ENCODE measurements around the gene CMTR1.
"Not testable (repeated sequence)": the region's sequence is repeated elsewhere in the genome, so short reads cannot be mapped to it uniquely, and the experiment has no call there.

Gene CMTR1

DNA sequence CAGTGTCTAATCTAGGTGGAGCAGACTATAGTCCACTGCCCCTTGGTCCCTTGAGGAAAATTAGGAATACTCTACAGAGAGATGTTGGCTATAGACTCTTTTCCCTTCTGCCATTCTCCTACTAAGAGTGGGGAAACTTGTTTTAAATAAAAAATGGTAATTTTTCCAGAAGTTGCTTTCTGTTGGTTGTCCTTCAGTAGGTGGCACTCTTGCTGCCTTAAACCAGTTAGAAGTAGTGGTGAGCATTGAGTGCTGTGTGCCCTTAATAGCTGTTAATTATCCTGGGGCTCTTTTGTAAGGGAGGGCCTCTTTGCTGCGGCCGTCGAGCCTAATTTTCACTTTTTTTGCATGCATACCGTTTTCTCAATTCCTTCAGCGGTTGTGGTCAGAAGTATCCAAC lies 2.8 kb downstream of the CMTR1 start:
- no peak for DNase-seq (ENCODE audit: low spot score)

DNA sequence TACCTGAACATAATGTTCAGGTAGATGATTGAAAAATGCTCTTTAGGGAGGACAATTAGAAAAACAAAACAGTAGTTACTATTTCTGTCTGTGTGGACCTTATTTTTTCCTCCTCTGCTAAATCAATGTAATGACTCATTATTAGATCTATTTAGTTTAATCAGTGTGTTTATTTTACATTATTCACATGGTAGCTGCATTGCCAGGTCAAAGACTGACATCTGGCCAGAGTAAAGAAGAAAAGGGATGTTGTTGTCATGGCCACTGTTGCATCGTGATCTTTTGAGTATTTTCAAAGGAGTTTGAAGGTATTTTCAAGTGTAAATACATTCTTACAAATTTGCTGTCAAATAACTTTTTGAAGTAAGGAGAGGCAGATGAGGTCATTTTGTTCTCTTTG lies 5.9 kb downstream of the CMTR1 start:
- no peak for DNase-seq (ENCODE audit: low spot score)

DNA sequence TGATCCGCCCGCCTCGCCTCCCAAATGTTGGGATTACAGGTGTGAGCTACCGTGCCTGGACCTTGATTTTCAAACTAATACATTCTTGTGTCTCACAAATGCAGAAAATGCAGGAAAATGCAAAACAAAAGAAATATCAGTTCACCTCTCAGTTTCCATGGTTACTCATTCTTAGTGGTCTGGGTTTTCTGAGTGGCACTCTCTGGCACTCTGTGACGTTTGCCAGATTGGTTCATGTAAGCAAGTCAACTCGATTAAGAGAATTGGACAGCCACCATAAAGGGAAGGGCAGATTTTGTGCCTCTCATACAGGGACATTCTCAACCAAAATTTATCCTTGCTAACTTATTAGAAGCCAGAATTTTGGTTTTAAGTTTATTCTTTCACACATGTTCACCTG lies 8.6 kb downstream of the CMTR1 start:
- no peak for DNase-seq (ENCODE audit: low spot score)

DNA sequence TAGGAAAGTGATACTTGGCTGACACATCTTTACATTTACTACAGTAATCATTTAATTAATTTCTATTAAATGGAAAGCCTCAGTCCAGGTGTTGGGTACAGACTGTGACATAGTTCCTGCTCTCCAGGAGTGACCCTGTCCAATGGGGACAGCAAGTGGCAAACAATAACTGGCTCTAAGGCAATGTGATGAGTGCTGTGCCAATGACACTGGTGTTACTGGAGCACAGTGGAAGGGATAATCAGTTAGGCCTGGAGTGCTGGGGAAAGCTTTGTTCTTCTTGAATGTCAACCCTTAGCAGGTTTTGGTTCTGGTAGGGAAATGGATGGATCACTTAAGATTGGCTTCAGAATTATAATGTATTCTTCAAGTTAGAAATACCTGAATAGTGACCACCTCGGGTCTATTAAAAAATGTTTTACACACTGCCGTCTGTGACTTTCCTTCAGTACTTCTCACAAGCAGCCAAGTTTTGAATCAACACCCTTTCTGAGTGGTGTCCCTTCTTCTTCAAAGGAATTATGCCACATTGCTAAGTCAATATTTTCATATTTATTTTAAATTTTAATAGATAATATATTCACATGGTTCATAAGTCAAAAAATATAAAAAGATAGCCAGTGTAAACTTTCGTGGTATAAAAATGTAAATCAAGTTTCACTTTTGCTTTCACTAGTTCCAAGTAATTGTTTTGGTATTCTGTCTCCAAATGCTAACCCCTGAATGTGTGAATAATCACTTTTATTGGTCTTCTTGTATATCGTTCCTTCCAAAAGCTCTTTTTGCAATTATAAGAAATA lies 9.6 kb downstream of the CMTR1 start:
- no peak for DNase-seq (ENCODE audit: low spot score)

DNA sequence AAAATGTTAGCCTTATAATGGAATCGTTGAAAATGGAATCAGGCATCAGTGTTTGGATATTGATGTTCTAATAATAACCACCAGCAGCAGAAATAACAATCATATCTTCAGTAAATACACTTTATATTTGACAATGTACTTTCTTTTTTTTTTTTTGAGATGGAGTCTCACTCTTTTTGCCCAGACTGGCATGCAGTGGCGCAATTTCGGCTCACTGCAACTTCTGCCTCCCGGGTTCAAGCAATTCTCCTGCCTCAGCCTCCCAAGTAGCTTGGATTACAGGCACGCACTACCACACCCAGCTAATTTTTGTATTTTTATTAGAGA lies 10.2 kb downstream of the CMTR1 start:
- DNase-seq (ENCODE audit: low spot score): not testable (repeated sequence)

DNA sequence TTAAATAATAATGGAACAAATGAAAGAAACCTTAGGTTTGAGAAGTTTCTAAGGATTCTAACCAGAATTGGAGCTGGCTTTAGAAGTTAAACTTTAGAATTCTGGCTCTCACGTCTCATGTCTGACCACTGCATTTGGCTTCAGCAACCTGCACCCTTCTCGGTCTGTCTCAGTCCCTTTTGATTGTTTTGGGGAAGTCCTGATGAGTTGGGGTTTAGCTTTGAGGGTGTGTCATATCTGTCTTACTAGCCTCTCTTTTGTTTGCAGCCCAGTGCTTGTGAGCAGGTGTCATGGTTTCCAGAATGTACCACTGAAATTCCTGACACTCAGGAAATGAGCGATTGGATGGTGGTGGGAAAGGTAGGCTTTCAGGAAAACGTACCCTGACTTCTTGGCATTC lies 17.0 kb downstream of the CMTR1 start:
- DNase-seq (ENCODE audit: low spot score): no peak

DNA sequence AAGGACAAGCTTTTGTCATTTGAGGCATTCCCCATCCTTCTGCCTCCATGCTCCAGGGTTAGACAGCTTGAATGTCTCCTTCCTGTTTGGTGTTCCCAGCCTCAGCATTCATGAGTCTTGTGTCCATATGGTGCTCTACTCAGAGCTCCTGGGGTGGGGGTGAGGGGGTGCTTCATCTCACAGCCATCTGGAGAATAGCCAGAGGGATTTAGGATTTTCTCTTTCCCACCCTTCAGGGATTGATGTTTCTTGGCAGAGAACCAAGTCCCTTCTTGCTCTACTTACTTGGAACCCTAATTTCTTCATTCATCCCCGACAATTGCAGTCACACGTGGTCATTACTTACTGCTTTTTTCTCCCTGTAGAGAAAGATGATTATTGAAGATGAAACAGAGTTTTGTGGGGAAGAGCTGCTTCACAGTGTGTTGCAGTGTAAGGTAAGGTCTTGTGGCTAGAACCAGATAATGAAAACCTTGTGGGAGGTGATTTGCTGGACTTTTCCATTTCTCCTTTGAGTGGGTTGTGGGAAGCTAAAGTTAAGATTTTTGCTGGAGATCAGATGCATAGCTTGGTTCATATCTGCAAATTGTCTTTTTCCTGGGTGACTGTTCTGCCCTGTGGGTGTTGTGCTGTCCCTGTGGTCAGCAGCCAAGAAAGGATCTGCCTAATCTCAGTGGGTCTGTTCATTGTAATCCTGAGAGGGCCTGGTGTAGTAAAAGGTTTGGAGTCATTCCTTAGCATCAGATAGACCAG lies 18.6 kb downstream of the CMTR1 start:
- DNase-seq (ENCODE audit: low spot score): no peak

DNA sequence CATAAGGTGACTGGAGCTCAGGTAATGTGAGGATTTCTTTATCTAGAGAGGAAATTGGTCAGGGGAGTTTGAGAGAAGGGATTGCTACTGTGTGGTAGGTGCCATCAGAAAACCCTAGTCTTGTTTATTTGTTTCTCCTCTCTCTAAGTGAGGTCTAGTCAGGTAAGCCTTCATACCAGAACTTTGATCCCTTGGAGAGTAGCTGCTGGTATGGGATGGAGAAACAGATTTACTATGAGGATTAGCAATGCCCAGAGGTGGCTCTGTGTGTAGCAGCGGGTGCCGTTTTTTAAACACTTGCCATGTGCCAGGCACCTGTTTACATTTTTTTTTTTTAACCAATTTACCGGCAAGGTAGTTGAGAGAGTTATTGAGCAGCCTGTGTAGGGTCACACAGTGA lies 19.5 kb downstream of the CMTR1 start:
- no peak for DNase-seq (ENCODE audit: low spot score)

DNA sequence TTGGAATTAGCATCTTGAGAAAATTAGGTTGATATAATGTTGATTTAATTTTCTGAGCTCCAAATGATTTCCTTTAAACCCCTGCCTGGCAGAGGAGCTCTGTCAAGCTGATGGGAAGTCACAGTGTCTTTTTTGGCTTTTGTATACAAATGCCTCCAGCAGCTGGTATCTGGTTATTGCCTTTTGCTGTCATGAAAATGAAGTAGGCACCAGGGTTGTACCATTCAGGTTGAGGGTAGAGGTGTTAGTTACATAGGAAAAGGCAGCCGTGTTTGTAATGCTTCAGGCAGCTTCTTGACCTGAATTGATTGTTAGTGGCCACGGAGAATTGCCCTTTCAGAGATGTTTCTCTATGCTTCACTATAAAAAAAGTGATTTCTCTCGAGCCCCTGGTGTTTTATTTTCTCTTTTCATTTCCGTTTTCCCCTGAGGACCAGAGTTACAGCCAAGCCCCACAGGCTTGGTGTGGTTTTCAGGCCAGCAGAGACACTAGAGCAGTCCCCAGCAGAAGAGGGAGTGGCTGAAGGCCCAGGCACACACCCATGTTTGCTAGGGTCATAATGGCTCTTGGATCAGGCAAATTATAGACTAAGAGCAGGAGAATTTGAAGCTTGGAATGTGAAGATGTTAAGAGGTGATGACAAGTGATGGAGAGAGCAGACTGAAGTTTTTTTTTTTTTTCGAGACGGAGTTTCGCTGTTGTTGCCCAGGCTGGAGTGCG lies 21.6 kb downstream of the CMTR1 start:
- no peak for DNase-seq (ENCODE audit: low spot score)

DNA sequence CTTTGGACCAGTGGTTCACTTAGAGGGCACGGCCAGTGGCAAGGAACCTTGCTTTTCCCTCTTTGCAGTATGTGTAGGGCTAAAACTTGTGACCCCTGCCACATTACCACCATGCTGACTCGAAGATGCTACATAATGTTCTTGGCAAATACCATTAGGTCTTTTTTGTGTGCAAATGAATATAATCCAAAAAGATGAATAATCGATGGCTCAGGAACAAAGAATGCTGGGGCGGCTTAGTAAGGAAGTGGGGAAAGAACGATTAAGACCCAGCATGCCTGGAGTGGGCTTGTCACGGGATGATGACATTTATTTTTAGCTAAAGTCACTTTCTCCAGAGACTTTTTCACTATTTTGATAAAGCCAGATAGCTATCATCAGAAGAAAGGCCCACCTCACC lies 23.1 kb downstream of the CMTR1 start:
- DNase-seq (ENCODE audit: low spot score): no peak

DNA sequence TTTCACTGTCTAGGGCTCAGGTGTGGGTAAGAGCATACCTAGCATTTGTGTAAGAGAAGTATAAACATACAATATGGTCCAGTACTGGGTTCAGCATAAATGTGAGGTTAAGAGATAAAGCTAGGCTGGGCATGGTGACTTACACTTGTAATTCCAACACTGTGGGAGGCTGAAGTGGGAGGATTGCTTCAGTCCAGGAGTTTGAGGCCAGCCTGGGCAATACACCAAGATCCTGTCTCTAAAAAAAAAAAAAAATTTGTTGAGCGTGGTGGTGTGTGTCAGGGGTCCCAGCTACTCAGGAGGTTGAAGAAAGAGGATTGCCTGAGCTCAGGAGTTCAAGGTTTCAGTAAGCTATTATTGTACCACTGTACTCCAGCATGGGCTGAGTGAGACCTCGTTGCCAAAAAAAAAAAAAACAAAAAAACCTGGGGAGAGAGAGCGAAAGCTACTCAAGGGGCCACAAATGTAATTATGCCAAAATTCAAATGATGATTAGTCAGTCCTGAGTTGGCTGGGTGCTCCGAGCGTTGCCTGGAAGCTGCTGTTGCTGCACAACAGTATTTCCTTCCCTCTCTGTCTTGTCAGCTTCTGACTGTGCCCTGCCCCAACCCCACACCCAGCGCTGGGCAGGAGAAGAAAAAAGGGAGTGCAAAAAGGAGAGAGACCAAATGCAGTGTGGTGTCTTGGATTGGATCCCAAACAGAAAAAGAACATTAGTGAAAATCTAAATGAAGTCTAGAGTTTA lies 24.0 kb downstream of the CMTR1 start:
- DNase-seq (ENCODE audit: low spot score): no peak

DNA sequence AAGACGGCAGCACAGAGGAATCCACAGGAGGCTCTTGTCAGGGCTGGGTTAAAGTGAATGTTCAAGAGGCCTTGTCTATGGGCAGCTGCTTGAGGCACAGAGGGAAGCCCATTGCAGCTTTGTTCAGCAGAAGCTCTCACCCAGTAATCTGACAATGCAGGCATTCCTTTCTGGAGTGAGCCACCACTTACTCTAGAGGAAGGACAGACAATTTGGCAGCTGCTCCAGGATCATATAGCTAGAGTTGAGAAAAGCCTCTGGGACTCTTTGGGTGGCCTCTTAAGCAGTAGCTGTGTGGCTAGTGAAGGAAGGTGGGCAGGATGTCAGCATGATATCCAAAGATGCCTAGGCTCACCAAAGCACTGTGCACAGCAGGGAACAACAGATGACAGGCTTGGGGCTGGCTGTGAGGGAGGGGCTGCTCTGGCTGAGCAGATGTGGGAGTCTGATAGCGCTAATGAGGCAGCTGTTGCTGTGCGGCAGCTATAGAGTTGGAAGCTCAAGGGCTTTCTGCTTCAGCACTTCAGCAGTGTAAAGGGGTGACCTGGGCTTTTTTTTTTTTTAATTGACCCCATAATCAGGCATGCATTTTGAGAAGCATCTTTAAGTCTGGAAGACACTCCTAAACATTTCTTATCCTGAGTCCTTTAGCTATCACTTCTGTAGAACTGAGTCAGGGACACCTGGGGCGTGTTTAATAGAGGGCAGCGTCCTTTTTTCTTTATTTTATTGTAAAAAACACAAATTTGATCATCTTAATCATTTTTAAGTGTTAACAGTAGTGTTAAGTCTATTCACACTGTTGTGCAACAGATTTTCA lies 27.2 kb downstream of the CMTR1 start:
- DNase-seq (ENCODE audit: low spot score): peak; percentile 26

DNA sequence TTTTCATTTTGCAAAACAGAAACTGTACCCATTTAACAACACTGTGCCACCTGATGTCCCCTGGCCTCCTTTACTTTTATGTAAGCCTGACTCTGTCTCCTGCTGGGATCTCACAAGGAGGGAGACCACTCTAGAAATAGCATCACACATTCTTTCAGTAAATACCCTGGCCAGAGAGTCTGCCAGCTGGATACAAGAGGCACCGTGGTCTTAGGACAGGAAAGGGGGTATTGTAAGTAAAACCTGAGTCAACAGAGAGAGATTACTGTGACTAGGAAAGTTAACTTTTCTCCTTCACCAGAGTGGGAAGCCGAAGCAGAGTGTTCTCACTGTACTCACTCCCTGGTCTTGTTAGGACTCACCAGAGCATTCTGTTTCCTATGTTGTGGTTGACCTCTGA lies 27.8 kb downstream of the CMTR1 start:
- DNase-seq (ENCODE audit: low spot score): no peak

DNA sequence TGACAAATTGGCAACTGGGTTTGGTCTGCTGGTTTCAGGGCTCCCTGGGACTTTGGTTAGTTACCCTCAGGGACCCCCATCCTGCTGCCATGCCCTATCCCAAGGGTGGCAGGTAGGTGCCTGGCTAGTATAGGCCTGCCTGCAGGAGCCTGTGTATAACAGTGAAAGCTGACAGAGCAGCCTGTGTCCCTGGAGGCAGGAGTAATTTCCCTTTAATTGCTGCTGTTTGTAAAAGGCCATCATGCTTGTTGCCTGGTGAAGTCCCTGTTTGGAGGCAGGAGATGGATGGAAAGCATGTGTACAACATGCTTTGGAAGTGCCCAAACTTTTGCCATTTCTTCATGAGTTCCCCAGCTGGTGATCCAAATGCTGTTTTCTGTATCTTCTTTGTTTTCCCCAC lies 30.1 kb downstream of the CMTR1 start:
- no peak for DNase-seq (ENCODE audit: low spot score)

DNA sequence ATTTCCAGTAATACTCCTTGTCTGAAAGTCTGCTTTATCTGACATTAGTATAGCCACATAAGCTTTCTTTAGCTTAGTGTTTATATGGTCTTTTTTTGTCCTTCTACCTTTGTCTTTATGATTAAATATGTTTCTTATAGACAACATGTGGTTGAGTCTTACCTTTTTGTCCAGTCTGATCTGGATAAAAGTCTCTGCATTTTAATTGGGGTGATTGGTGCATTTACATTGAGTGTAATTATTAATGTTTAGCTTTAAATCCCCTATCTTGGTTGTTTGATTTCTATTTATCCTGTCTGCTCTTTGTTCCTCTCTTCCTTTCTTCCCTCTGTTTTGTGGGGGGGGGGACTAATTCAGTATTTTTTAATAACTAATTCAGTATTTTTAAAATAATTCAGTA lies 34.7 kb downstream of the CMTR1 start:
- DNase-seq (ENCODE audit: low spot score): no peak

DNA sequence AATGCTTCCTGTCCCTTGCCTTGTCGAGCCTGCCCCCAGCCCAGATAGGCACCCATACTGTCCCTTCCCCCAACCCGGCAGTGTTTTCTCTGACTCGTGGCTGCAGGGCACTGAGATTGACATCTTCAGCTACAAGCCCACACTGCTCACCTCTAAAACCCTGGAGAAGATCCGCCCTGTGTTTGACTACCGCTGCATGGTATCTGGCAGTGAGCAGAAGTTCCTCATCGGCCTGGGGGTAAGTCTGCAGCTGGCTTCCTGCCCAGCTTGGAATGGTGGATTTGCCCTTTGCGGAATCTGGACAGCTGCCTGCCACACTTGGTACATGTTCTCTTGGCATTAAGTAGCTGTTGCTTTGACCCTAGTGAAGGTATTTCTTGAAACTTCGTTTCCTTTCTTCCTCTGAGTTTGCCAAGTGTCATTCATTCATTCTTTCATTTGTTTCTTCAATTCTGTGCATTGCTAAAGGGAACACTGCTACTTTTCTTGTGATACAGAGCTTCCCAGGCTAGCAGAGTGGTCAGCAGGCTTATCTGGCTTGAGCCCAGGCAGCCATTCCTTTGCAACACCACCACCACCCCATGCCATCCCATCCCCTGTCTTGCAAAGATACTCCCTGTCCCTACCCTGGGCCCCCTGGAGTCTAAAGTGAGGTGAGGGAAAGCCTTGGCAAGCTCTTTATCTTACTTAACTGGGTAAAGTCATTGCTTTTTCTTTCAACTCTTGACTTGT lies 40.5 kb downstream of the CMTR1 start:
- DNase-seq (ENCODE audit: low spot score): no peak

DNA sequence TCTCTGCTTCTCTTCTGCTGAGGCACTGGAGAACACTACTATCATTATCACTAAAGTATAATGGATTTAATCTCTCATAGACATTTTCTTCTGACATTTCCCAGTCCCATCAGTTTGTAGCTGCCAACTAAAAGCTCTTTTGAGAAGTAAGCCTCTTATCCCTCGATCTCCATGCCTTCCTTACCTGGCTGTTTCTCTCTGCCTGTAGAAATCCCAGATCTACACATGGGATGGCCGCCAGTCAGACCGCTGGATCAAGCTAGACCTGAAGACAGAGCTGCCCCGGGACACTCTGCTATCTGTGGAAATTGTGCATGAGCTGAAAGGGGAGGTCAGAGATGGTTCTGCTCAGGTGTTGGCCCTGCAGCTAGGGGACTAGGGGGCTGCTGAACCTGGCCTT lies 41.3 kb downstream of the CMTR1 start:
- no peak for DNase-seq (ENCODE audit: low spot score)

DNA sequence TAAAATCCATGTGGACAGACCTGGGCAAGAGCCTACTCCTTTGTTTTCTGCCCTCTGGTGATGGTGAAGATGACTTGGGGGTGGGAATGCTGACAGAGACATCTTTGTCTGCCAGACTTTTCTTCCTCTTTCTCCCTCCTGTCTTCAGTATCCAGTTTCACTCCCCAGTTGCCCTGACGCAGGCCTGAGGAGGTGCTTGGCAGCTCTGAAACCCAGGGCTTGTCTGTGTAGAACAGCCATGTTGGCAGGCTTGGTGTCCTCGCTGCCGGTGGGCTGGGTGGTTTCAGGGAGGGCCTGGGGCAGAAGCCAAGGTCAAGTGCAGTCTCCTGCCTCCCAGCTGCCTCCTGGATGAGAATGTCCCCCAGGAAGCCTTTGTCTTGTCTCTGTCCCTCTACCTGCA lies 44.2 kb downstream of the CMTR1 start:
- no peak for DNase-seq (ENCODE audit: low spot score)

DNA sequence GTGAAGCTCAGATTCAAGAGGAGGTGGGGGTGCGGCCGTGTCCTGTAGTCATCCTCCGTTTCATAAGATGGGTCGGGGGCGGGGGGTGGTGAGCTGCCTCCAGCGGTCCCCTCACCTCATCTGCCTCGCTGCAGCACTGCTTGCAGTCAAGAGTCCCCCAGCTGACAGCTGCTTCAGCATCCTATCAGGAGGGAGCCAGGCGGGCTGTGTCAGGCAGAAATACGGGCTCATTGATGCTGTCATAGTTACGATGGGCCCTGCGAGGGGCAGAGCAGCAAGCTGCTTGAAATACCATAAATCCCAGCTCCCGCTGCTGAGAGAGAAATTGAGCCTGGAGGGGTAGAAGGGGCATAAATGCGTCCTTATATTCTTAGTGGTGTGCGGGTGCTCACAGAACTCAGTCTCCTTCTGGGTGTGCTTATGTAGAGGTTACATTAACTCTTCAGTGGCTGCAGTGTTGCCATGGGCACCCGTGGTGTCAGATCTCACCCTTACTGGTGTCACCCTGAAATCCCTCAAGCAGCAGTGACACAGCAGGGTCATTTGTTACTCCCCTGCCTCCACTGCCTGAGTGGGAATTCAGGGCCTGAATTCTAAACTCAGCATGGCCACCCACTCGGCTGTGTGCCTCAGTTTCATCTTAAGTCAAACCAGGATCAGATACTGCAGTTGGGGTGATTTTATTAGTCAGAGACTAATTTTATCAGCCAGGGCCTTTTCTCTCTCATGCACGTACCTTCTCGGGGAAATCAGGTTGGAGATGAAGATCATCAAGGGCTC lies 44.8 kb downstream of the CMTR1 start:
- DNase-seq (ENCODE audit: low spot score): no peak

DNA sequence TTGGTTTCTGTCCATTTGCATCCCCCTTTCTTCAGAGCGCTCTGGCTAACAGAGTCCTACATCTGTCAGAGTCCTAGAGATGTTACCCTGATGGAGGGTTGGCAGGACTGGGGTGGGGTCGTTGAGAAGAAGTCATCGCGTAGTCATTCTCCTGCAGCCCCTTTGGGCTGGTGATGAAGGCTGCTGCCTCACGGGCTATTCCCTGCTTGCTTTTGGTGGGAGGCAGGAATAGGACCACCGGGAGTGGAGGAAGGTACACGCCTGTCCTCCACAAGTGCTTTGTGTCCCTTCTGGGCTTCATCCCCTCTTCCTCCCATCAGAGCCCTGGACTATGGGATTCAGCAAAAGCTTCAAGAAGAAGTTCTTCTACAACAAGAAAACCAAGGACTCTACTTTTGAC lies 45.8 kb downstream of the CMTR1 start:
- DNase-seq (ENCODE audit: low spot score): no peak
